K562 (cell line): Measurements from ENCODE around the gene MMRN2. TPM values are rescaled to one million over a fixed set of nuclear protein-coding genes. Genes with fewer than 3 reads are reported as not detected.

Source experiments
- ARNT ChIP-seq, 2 experiments: fragments of 450-650 bp; IDR thresholded peaks; 2 replicates each; pipeline ENCODE4 v1.6.1; 2016; ENCODE audit warnings: mild to moderate bottlenecking in 1 of 2
- BRF1 ChIP-seq: IDR thresholded peaks from 3 replicates; pipeline ENCODE4 v1.6.1; 2011; ENCODE audit warnings: borderline replicate concordance, mild to moderate bottlenecking; ENCODE audit not compliant: insufficient read length; ENCODE audit errors: extremely low read depth
- GATA2 ChIP-seq: sonication (generic); formaldehyde crosslinking; IDR thresholded peaks from 2 replicates; pipeline ENCODE4 v1.4.0; 2020; ENCODE audit warnings: mild to moderate bottlenecking, missing genetic modification reagents
- KLF1 ChIP-seq: fragments of 450-650 bp; IDR thresholded peaks from 2 replicates; pipeline ENCODE4 v1.6.1; 2016; ENCODE audit warnings: missing genetic modification characterization, missing compliant biosample characterization
- MCM5 ChIP-seq: fragments of 450-650 bp; IDR thresholded peaks from 2 replicates; pipeline ENCODE4 v1.6.1; 2016; ENCODE audit warnings: low read depth
- MTA2 ChIP-seq: fragments of 450-650 bp; IDR thresholded peaks from 2 replicates; pipeline ENCODE4 v1.6.1; 2016; ENCODE audit warnings: low read depth
- NCOR1 ChIP-seq: fragments of 450-650 bp; IDR thresholded peaks from 2 replicates; pipeline ENCODE4 v1.6.1; 2016; ENCODE audit warnings: mild to moderate bottlenecking, moderate library complexity
- NRF1 ChIP-seq, 2 experiments: fragments of 450-650 bp; IDR thresholded peaks in 1 of 2; conservative IDR thresholded peaks in 1 of 2; 2 replicates each; pipeline ENCODE4 v1.6.1; 2014; ENCODE audit warnings: mild to moderate bottlenecking in 2 of 2
- SPI1 ChIP-seq: IDR thresholded peaks from 2 replicates; pipeline ENCODE4 v1.6.1; 2011; ENCODE audit warnings: low read depth, low read length, control low read depth, borderline replicate concordance
- TRIM28 ChIP-seq: fragments of 450-650 bp; IDR thresholded peaks from 2 replicates; pipeline ENCODE4 v1.6.1; 2017
- YY1 ChIP-seq, 3 experiments: IDR thresholded peaks; 2 replicates each; pipeline ENCODE4 v1.6.1; 2011; ENCODE audit warnings: low read length in 2 of 3, mild to moderate bottlenecking in 2 of 3, moderate library complexity in 2 of 3, borderline replicate concordance in 1 of 3, control low read depth in 1 of 3, low read depth in 1 of 3; ENCODE audit not compliant: insufficient read depth in 3 of 3, insufficient replicate concordance in 2 of 3, control insufficient read depth in 1 of 3, insufficient read length in 1 of 3; ENCODE audit errors: extremely low read depth in 1 of 3
- ZNF143 ChIP-seq: sonication (generic); formaldehyde crosslinking; IDR thresholded peaks from 2 replicates; pipeline ENCODE4 v1.9.0; 2022; ENCODE audit warnings: mild to moderate bottlenecking, missing genetic modification reagents
- ZNF239 ChIP-seq: fragments of 250-450 bp; sonication (Bioruptor Pico); IDR thresholded peaks from 2 replicates; pipeline ENCODE4 v1.4.0; 2020; ENCODE audit warnings: mild to moderate bottlenecking
- polyA plus RNA-seq, 8 experiments: library from polyadenylated mRNA; depleted of rRNA in 4 of 8; stranded (reverse) in 5 of 8; unstranded in 3 of 8; fragments of >200 nt; fragmentation: Nextera tagmentation in 2 of 8; fragmentation: Illumina TruSeq in 1 of 8; extraction: Ambion mirVana in 2 of 8; extraction: Trizol in 1 of 8; gene quantifications; 2 replicates each; pipeline versions ENCODE4 v1.2.1 to v1.2.3, GENCODE V29; 2011 to 2014; ENCODE audit warnings: inconsistent platforms in 1 of 8, missing spikeins in 1 of 8
- total RNA-seq, 7 experiments: library from RNA; depleted of rRNA in 6 of 7; stranded (reverse); fragments of >200 nt in 6 of 7; fragmentation: Illumina TruSeq in 2 of 7; extraction: Trizol in 2 of 7; gene quantifications; 2 replicates each; pipeline versions ENCODE4 v1.2.1 to v1.2.3, GENCODE V29; 2011 to 2021; ENCODE audit warnings: low replicate concordance in 1 of 7
- TF ChIP-seq, protein P1 (sequence below): sonication (generic); formaldehyde crosslinking; IDR thresholded peaks from 2 replicates; pipeline ENCODE4 v1.9.0; 2022; ENCODE audit warnings: mild to moderate bottlenecking, missing genetic modification reagents
- TF ChIP-seq, protein P2 (sequence below): fragments of 250-450 bp; sonication (Bioruptor Pico); IDR thresholded peaks from 2 replicates; pipeline ENCODE4 v1.4.0; 2020; ENCODE audit warnings: borderline replicate concordance
- TF ChIP-seq, protein P3 (sequence below): fragments of 450-650 bp; formaldehyde crosslinking; IDR thresholded peaks from 2 replicates; pipeline ENCODE4 v1.4.0; 2020; ENCODE audit warnings: mild to moderate bottlenecking, mixed read lengths
- TF ChIP-seq, protein P4 (sequence below): fragments of 450-650 bp; conservative IDR thresholded peaks from 2 replicates; pipeline ENCODE4 v1.6.1; 2016; ENCODE audit warnings: missing genetic modification characterization, low read depth, mild to moderate bottlenecking, missing compliant biosample characterization, moderate library complexity
- TF ChIP-seq, protein P5 (sequence below): sonication (generic); formaldehyde crosslinking; IDR thresholded peaks from 2 replicates; pipeline ENCODE4 v1.4.0; 2020; ENCODE audit warnings: mild to moderate bottlenecking, missing genetic modification reagents
- TF ChIP-seq, protein P6 (sequence below): fragments of 450-650 bp; formaldehyde crosslinking; conservative IDR thresholded peaks from 2 replicates; pipeline ENCODE4 v1.4.0; 2022; ENCODE audit warnings: mild to moderate bottlenecking, missing genetic modification characterization

MMRN2 gene
- total and polyA plus RNA-seq, 9 of the 15 experiments (the other 6 are each of a cell fraction or from before 2014, with no cell fraction given) = 0.07 to 2.0 (median 1.2) TPM

DNA sequence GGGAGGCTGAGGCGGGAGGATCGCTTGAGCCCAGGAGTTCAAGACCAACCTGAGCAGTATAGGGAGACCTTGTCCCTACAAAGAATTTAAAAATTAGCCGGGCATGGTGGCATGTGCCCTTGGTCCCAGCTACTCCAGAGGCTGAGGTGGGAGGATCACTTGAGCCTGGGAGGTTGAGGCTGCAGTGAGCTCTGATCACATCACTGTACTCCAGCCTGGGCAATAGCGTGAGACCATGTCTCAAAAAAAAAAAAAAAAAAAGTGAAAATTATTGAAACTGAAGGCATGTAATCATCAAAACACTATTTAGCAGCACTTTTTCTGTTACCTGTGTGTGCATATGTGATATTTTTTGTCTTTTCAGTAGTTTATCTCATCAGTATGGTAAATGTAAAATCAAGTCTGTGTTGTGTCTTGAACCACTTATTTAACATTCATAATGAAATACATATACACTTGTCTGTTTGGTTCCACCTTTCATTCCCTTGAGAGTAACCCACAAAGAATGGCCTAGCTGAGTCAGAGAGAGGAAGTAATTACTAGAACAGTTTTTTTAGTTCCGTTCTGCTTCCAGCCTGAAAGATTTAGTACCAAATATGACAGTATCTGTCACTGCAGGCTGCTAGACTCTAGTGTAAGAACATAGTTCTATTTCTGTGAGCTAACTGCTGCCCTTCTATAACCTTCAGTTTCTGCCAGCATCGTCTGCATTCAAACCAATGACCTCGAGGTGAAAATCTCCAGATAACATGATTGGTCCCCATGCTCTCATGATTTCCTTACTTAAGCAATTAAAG is 68.6 kb downstream of the MMRN2 start (continued):
- TF ChIP-seq MTA2 (peak; percentile 58; the same call in 1 of the 2 replicates), SPI1 (peak; percentile 87), YY1 (IDR thresholded peaks at IDR 0.05; ENCODE audit: borderline replicate concordance in 1 of 3, control insufficient read depth in 1 of 3, extremely low read depth in 1 of 3, insufficient read depth in 3 of 3, insufficient read length in 1 of 3, insufficient replicate concordance in 2 of 3, low read depth in 1 of 3, low read length in 2 of 3) (no peak), TRIM28 (no peak), NRF1 (conservative IDR thresholded peaks at IDR 0.05 in 1 of 2, IDR thresholded peaks at IDR 0.05 in 1 of 2) (no peak), ZNF143 (CRISPR knock-in tag) (no peak), GATA2 (CRISPR knock-in tag) (peak; percentile 75), MCM5 (no peak), KLF1 (tag) (no peak), BRF1 (no peak), ZNF239 (CRISPR knock-in tag) (no peak), ARNT (IDR thresholded peaks at IDR 0.05) (peak in 1 of 2 experiments; percentile 57; a peak in 1 of 4 replicates), NCOR1 (peak; percentile 75)
- TF ChIP-seq, protein P1, sequence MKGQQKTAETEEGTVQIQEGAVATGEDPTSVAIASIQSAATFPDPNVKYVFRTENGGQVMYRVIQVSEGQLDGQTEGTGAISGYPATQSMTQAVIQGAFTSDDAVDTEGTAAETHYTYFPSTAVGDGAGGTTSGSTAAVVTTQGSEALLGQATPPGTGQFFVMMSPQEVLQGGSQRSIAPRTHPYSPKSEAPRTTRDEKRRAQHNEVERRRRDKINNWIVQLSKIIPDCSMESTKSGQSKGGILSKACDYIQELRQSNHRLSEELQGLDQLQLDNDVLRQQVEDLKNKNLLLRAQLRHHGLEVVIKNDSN (CRISPR knock-in tag) = no peak
- TF ChIP-seq, protein P2, sequence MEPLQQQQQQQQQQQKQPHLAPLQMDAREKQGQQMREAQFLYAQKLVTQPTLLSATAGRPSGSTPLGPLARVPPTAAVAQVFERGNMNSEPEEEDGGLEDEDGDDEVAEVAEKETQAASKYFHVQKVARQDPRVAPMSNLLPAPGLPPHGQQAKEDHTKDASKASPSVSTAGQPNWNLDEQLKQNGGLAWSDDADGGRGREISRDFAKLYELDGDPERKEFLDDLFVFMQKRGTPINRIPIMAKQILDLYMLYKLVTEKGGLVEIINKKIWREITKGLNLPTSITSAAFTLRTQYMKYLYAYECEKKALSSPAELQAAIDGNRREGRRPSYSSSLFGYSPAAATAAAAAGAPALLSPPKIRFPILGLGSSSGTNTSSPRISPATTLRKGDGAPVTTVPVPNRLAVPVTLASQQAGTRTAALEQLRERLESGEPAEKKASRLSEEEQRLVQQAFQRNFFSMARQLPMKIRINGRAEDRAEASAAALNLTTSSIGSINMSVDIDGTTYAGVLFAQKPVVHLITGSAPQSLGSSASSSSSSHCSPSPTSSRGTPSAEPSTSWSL = no peak
- TF ChIP-seq, protein P3, sequence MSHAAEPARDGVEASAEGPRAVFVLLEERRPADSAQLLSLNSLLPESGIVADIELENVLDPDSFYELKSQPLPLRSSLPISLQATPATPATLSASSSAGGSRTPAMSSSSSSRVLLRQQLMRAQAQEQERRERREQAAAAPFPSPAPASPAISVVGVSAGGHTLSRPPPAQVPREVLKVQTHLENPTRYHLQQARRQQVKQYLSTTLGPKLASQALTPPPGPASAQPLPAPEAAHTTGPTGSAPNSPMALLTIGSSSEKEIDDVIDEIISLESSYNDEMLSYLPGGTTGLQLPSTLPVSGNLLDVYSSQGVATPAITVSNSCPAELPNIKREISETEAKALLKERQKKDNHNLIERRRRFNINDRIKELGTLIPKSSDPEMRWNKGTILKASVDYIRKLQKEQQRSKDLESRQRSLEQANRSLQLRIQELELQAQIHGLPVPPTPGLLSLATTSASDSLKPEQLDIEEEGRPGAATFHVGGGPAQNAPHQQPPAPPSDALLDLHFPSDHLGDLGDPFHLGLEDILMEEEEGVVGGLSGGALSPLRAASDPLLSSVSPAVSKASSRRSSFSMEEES (CRISPR knock-in tag) = no peak
- TF ChIP-seq, protein P4, sequence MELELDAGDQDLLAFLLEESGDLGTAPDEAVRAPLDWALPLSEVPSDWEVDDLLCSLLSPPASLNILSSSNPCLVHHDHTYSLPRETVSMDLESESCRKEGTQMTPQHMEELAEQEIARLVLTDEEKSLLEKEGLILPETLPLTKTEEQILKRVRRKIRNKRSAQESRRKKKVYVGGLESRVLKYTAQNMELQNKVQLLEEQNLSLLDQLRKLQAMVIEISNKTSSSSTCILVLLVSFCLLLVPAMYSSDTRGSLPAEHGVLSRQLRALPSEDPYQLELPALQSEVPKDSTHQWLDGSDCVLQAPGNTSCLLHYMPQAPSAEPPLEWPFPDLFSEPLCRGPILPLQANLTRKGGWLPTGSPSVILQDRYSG (tag) = no peak
- TF ChIP-seq, protein P5, sequence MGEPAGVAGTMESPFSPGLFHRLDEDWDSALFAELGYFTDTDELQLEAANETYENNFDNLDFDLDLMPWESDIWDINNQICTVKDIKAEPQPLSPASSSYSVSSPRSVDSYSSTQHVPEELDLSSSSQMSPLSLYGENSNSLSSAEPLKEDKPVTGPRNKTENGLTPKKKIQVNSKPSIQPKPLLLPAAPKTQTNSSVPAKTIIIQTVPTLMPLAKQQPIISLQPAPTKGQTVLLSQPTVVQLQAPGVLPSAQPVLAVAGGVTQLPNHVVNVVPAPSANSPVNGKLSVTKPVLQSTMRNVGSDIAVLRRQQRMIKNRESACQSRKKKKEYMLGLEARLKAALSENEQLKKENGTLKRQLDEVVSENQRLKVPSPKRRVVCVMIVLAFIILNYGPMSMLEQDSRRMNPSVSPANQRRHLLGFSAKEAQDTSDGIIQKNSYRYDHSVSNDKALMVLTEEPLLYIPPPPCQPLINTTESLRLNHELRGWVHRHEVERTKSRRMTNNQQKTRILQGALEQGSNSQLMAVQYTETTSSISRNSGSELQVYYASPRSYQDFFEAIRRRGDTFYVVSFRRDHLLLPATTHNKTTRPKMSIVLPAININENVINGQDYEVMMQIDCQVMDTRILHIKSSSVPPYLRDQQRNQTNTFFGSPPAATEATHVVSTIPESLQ = no peak
- TF ChIP-seq, protein P6, sequence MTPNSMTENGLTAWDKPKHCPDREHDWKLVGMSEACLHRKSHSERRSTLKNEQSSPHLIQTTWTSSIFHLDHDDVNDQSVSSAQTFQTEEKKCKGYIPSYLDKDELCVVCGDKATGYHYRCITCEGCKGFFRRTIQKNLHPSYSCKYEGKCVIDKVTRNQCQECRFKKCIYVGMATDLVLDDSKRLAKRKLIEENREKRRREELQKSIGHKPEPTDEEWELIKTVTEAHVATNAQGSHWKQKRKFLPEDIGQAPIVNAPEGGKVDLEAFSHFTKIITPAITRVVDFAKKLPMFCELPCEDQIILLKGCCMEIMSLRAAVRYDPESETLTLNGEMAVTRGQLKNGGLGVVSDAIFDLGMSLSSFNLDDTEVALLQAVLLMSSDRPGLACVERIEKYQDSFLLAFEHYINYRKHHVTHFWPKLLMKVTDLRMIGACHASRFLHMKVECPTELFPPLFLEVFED (CRISPR knock-in tag) = no peak
